Testis (tissue), 3 donors: Measurements from ENCODE around the gene TFPT. TPM values are rescaled to one million over a fixed set of nuclear protein-coding genes. Genes with fewer than 3 reads are reported as not detected.
A peak's percentile ranks its signal among the peaks of the same experiment; 100 is the strongest.

Source experiments
- DNase-seq: peaks from one replicate; pipeline ENCODE4 v3.0.0-alpha.2; 2019
- H3K27ac ChIP-seq, 2 donors: fragments of 200-600 bp; sonication (generic); one replicate each; pipeline ENCODE4 v1.5.1; 2019
- H3K27me3 ChIP-seq: fragments of 200-600 bp; sonication (generic); one replicate; pipeline ENCODE4 v1.5.1; 2019
- H3K36me3 ChIP-seq: fragments of 200-600 bp; sonication (generic); one replicate; pipeline ENCODE4 v1.5.1; 2017; ENCODE audit warnings: low read depth; ENCODE audit errors: missing control alignments
- H3K4me1 ChIP-seq: fragments of 200-600 bp; sonication (generic); one replicate; pipeline ENCODE4 v1.5.1; 2019
- H3K4me3 ChIP-seq, 2 donors: fragments of 200-600 bp; sonication (generic); one replicate each; pipeline ENCODE4 v1.5.1; 2017 to 2019
- H3K9me3 ChIP-seq: fragments of 200-600 bp; sonication (generic); one replicate; pipeline ENCODE4 v1.5.1; 2017
- POLR2A ChIP-seq: fragments of 450-650 bp; IDR thresholded peaks from one replicate; pipeline ENCODE4 v1.6.1; 2017; ENCODE audit warnings: antibody characterized with exemption, mild to moderate bottlenecking, moderate library complexity
- WGBS, 2 donors: methylation state at CpG; one replicate each; pipeline ENCODE4 v1.1.5; 2018; 5-methylcytosine and 5-hydroxymethylcytosine counted together
- intact Hi-C: fragments of 100-400 bp; cut with DNase I; formaldehyde crosslinking; loops from one replicate; pipeline ENCODE4 v1.15.1; 2023; ENCODE audit warnings: low total_unique reads
- polyA plus RNA-seq: library from polyadenylated mRNA; stranded (reverse); fragments of 350-450 nt; fragmentation: Illumina TruSeq; extraction: RNeasy Lipid Tissue Mini Kit (QIAGEN cat#74804); gene quantifications from one replicate; pipeline ENCODE4 v1.2.3, GENCODE V29; 2014; ENCODE audit warnings: low read depth, low replicate concordance; ENCODE audit not compliant: insufficient read depth
- total RNA-seq, 2 donors: library from RNA; depleted of rRNA; stranded (reverse); fragments of >200 nt; gene quantifications; one replicate each; pipeline ENCODE4 v1.2.3, GENCODE V29; 2016
- TF ChIP-seq, protein P1 (sequence below), 3 experiments: fragments of 450-650 bp in 2 of 3; fragments of 200-600 bp in 1 of 3; sonication (generic) in 1 of 3; IDR thresholded peaks; one replicate each; pipeline ENCODE4 v1.5.1; 2016 to 2019; ENCODE audit warnings: antibody characterized with exemption in 3 of 3, mild to moderate bottlenecking in 2 of 3, moderate library complexity in 1 of 3

The TFPT gene
- total and polyA plus RNA-seq, 3 donors from 2014 or later = 11.2 to 16.0 (median 12.9) TPM

DNA sequence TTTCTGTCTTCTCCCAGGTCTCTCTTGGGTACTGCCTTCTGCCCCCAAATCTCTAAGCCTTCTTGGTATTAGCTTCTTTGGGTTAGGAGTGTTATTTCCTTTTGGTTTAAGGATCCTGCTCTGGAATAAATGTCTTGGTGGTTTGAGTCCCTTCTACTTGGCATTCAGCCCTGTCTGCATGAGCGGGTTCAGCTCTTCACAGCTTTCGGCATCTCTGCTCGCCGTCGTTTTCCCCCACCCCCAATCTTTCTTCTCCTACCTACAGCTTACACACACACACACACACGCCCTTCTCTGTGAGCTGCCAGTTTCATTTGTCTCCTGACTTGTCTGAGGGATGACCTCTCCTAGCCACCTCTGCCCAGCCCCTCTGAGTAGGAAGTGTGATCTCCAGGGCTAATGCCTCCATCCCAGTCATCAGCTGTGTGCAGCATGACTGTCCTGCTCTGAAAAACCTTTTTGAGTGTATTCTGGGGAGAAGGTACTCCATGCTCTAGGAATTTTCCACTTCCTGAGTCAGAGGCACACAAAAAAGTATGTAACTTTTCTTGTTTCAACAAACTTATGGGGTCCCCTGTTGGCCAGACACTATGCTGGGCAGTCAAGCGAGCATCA, 26.8 kb upstream of the TFPT start:
- WGBS, 2 donors = 86 to 90% methylated on average over 6 to 7 of the region's 7 CpGs
- no peak for TF ChIP-seq POLR2A
- TF ChIP-seq, protein P1, sequence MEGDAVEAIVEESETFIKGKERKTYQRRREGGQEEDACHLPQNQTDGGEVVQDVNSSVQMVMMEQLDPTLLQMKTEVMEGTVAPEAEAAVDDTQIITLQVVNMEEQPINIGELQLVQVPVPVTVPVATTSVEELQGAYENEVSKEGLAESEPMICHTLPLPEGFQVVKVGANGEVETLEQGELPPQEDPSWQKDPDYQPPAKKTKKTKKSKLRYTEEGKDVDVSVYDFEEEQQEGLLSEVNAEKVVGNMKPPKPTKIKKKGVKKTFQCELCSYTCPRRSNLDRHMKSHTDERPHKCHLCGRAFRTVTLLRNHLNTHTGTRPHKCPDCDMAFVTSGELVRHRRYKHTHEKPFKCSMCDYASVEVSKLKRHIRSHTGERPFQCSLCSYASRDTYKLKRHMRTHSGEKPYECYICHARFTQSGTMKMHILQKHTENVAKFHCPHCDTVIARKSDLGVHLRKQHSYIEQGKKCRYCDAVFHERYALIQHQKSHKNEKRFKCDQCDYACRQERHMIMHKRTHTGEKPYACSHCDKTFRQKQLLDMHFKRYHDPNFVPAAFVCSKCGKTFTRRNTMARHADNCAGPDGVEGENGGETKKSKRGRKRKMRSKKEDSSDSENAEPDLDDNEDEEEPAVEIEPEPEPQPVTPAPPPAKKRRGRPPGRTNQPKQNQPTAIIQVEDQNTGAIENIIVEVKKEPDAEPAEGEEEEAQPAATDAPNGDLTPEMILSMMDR (IDR thresholded peaks at IDR 0.05) = no peak
- Histone ChIP-seq H3K27ac (no peak overlapping the region), H3K27me3 (no peaks in the 10 kb centered on the region), H3K4me1 (peaks cover 12% of the 10 kb centered on the region), H3K36me3 (no peaks in the 10 kb centered on the region), H3K4me3 (no peak overlapping the region), H3K9me3 (no peaks in the 10 kb centered on the region)
- DNase-seq = no peak
- intact Hi-C loops = no loop called here

DNA sequence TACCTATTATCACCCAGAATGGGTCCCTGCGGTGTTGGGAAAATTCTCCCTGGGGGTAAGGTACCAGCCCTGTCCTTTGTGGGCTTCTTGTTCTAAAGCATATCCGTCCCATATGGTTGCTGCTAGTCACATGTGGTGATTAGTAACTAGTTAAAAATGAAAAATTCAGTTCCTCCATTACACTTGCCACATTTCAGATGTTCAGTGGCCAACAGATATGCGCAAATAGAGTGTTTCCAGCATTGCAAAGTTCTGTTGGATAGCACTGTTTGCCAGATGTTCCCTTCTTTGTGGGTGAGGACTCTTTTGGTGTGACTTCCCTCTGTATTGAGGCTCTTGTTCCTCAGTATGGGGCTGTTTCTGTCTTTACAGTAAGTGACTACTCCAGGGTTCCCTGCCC, 25.9 kb upstream of the TFPT start:
- Histone ChIP-seq H3K4me1 (peaks cover 13% of the 10 kb centered on the region), H3K4me3 (no peak overlapping the region), H3K27ac (no peak overlapping the region), H3K27me3 (no peaks in the 10 kb centered on the region), H3K36me3 (no peaks in the 10 kb centered on the region), H3K9me3 (no peaks in the 10 kb centered on the region)
- intact Hi-C loops = no loop called here
- TF ChIP-seq, protein P1 (IDR thresholded peaks at IDR 0.05) = no peak
- no peak for TF ChIP-seq POLR2A
- no peak for DNase-seq
- WGBS, 2 donors = 87 to 91% methylated on average over 3 of the region's 3 CpGs

DNA sequence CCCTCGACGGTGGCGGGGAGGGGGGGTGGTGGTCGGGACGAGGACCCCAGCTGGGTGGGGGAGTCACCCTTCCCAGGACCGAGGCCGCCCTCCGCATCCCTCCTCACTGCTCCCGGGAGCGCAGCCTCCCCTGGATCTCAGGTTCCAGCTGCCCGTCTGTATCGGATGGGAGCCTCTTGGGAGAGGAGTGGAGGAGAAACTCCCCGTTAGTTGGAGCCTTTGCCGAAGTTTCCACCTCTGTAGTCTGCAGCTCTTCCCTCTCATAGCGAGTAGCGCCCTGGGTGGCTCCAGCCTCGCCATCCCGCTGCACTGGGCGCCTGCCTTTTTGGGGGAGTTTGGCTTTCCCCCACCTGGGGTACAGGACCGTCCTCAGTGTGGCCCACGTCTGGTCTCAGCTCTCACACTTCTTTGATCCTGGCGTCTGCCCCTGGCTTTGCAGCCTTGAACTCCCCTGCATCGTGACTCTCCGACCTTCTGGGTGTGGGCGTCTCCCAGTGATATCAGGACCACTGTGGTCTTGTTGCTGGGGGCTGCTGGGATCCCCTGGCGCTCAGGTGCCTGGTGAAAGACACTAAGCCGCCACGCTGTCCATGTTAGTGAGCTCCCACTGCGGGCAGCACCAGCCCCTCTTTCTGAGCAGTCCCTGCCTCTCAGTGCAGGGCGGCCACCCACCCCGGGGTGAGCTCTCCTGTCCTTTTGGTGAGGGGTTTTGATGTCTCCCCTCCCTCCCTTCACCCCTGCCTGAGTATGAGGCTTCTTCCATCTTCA, 23.2 kb upstream of the TFPT start:
- Histone ChIP-seq H3K4me3 (peak overlapping the region; percentile 72 to 99), H3K9me3 (no peaks in the 10 kb centered on the region), H3K4me1 (peaks cover 20% of the 10 kb centered on the region), H3K36me3 (no peaks in the 10 kb centered on the region), H3K27ac (peak overlapping the region; percentile 96 to 97), H3K27me3 (no peaks in the 10 kb centered on the region)
- no peak for DNase-seq
- intact Hi-C loops = no loop called here
- WGBS, 2 donors = 13 to 27% methylated on average over 6 to 31 of the region's 31 CpGs
- no peak for TF ChIP-seq POLR2A
- TF ChIP-seq, protein P1 (IDR thresholded peaks at IDR 0.05) = no peak

DNA sequence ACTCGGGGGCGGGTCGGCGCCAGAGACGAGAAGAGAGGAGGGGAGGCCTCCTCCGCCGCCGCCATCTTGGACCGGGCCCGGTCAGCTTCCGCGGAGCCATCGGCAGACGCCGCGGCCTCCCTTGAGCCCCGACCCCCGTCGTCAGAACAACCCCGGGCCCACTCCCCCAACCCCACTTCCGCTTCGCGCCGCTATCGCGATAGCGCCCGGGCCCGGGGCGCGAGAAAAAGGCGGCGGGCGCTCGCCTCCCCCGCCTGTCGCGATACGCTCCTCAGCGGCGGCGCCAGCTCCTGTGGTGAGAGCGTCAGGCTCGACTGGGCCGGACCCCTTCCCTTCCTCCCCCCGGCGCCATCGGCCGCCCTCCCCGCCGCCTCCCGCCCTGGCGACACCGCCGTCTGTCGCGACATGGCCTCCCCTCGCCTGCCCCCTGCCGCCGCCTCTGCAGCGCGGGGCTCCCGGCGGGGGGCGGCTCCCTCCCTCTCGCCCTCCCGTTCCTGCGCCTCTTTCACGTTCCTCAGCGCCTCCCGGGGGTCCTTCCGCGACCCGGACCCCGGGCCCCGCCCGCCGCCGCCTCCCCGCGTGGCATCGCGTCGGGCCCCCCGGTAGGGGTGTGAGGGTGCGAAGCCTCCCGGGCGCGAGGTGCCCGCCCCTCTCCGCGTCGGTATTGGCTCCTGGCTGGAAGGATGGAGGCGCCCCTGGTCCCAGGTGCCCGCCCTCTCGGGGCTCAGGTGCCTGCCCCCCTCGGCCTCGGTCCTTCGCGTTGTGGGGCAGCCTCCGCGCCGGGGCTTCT, 22.4 kb upstream of the TFPT start, which contains the start of gene CNOT3:
Gene CNOT3 (plus strand): TSS at position 64 of the 790 bp plus-strand sequence. CDS start 5,217 bp downstream, outside the sequence.
- no peaks in the 10 kb centered on the region for H3K27me3 ChIP-seq
- H3K9me3 ChIP-seq = no peaks in the 10 kb centered on the region
- peak within 1 kb of the TSS; percentile 96 to 97 for H3K27ac ChIP-seq
- peaks cover 20% of the 10 kb centered on the region for H3K4me1 ChIP-seq
- peak; percentile 77 for TF ChIP-seq POLR2A
- TF ChIP-seq, protein P1 (IDR thresholded peaks at IDR 0.05) = no peak
- 0 to 1% methylated on average over 24 to 90 of the region's 103 CpGs for WGBS, 2 donors
- intact Hi-C loops = no loop called here
- no peak for DNase-seq
- H3K4me3 ChIP-seq = peak within 1 kb of the TSS; percentile 72 to 99
- no peaks in the 10 kb centered on the region for H3K36me3 ChIP-seq
